ENCODE data around the gene LAMC3. TPM values are rescaled to one million over a fixed set of nuclear protein-coding genes. Genes with fewer than 3 reads are reported as not detected.

Gene LAMC3
- total RNA-seq, 2 experiments from 2014 or later: 0.19 to 2.2 TPM

DNA sequence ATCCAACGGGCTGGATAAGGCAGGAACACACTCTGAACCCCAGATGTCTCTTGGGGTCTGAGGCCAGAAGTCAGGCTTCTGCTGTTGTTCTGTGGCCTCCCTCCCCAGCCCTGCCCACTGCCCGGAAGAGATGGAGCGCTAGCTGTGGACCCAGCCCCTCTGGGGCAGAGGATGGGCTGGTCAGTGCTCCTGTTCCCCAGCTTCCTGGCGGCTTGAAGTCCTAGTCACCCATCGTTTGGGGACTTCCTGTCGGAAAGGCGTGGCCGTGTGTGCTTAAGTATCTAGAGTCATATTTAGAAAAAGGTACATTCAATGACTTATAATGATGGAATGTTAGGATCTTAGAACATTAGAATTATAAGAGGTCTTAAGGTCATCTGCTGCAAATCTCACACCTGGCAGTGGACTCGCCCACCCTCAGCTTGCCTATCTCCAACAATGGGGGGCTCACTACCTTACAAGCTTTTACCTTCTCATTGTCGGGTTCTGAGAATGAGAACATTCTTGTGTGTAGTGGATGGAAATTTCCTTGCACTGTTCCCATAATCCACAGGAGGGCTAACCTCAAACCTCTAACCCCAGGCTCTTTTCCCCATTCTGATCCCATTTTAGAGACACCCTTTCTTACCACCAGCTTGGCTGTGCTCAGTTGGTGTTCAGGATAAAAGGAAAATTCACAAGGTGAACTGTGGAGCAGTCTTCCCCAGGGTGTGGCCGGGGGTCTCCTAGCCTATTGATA lies 74.0 kb downstream of the LAMC3 start:
- Histone ChIP-seq H3K27ac (ENCODE audit: low read depth, low read length, poor library complexity, severe bottlenecking) (no peak overlapping the region), H3K9me2 (ENCODE audit: insufficient read depth, low read length) (no peaks in the 10 kb centered on the region), H2AFZ (ENCODE audit: low read length) (no peak overlapping the region), H3K4me2 (ENCODE audit: low read length) (no peak overlapping the region), H4K20me1 (ENCODE audit: insufficient read depth, low read length) (no peaks in the 10 kb centered on the region), H3K4me1 (ENCODE audit: insufficient read depth, low read length, poor library complexity, severe bottlenecking) (no peaks in the 10 kb centered on the region), H3K4me3 (ENCODE audit: low read depth, low read length, poor library complexity, severe bottlenecking) (no peak overlapping the region), H3K36me3 (ENCODE audit: insufficient read depth, low read length) (no peaks in the 10 kb centered on the region), H3K9me3 (ENCODE audit: low read length) (no peaks in the 10 kb centered on the region), H3K79me2 (ENCODE audit: insufficient read depth, low read depth, low read length) (no peaks in the 10 kb centered on the region)
- DNase-seq (ENCODE audit: low spot score): no peak
- intact Hi-C loops (cut with micrococcal nuclease; ENCODE audit: unreplicated experiment): no loop called here
- ChIA-PET POLR2A (no interaction called here), CTCF (ENCODE audit: unreplicated experiment) (no interaction called here)
- BruUV-seq (replicated peaks): no TSS peak
- TF ChIP-seq EZH2phosphoT487 (IDR thresholded peaks at IDR 0.05; ENCODE audit: borderline replicate concordance, low read depth, low read length): no peak
- TF ChIP-seq, protein P1, sequence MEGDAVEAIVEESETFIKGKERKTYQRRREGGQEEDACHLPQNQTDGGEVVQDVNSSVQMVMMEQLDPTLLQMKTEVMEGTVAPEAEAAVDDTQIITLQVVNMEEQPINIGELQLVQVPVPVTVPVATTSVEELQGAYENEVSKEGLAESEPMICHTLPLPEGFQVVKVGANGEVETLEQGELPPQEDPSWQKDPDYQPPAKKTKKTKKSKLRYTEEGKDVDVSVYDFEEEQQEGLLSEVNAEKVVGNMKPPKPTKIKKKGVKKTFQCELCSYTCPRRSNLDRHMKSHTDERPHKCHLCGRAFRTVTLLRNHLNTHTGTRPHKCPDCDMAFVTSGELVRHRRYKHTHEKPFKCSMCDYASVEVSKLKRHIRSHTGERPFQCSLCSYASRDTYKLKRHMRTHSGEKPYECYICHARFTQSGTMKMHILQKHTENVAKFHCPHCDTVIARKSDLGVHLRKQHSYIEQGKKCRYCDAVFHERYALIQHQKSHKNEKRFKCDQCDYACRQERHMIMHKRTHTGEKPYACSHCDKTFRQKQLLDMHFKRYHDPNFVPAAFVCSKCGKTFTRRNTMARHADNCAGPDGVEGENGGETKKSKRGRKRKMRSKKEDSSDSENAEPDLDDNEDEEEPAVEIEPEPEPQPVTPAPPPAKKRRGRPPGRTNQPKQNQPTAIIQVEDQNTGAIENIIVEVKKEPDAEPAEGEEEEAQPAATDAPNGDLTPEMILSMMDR (conservative IDR thresholded peaks at IDR 0.05; ENCODE audit: low read length): no peak

DNA sequence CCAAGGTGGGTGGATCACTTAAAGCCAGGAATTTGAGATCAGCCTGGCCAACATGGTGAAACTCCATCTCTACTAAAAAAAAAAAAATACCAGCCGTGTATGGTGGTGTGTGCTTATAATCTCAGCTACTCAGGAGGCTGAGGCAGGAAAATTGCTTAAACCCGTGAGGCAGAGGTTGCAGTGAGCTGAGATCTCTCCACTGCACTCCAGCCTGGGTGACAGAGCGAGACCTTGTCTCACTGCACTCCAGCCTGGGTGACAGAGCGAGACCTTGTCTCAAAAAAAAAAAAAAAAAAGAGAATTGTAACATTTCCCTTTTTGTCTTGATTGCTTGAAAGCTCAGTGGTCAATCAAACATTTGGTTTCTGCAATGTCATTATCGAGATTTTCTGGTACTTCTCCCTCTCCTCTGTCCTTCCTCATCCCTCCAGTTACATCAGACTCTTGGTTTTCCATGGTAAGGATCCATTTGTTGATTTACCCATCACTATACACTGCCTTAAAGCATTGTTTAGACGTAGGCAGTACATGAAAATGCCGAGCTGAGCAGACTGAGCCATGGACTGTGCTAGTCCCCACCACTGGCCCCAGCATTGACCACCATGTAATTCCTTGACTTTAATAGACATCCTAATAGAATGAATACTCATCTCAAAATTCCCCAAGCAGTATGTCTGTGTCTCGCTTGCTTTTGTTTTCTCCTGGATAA lies 75.8 kb downstream of the LAMC3 start:
- intact Hi-C loops (cut with micrococcal nuclease; ENCODE audit: unreplicated experiment): no loop called here
- H3K9me2 ChIP-seq (ENCODE audit: insufficient read depth, low read length): no peaks in the 10 kb centered on the region
- H4K20me1 ChIP-seq (ENCODE audit: insufficient read depth, low read length): no peaks in the 10 kb centered on the region
- no peaks in the 10 kb centered on the region for H3K4me1 ChIP-seq (ENCODE audit: insufficient read depth, low read length, poor library complexity, severe bottlenecking)
- CTCF ChIA-PET (ENCODE audit: unreplicated experiment): no interaction called here
- no peak overlapping the region for H3K27ac ChIP-seq (ENCODE audit: low read depth, low read length, poor library complexity, severe bottlenecking)
- no peaks in the 10 kb centered on the region for H3K9me3 ChIP-seq (ENCODE audit: low read length)
- H3K4me3 ChIP-seq (ENCODE audit: low read depth, low read length, poor library complexity, severe bottlenecking): no peak overlapping the region
- DNase-seq (ENCODE audit: low spot score): no peak
- POLR2A ChIA-PET: interaction anchor here (0.6 kb wide), 1 partner anchor 80 kb away, joined by 3 read pairs; no protein-coding TSS in a partner anchor
- H3K79me2 ChIP-seq (ENCODE audit: insufficient read depth, low read depth, low read length): no peaks in the 10 kb centered on the region
- H3K4me2 ChIP-seq (ENCODE audit: low read length): no peak overlapping the region
- no peaks in the 10 kb centered on the region for H3K36me3 ChIP-seq (ENCODE audit: insufficient read depth, low read length)
- BruUV-seq (replicated peaks): no TSS peak
- H2AFZ ChIP-seq (ENCODE audit: low read length): no peak overlapping the region
- TF ChIP-seq, protein P1 (conservative IDR thresholded peaks at IDR 0.05; ENCODE audit: low read length): no peak
- TF ChIP-seq EZH2phosphoT487 (IDR thresholded peaks at IDR 0.05; ENCODE audit: borderline replicate concordance, low read depth, low read length): no peak
